ENCODE results near the gene CSRP3. TPM values are rescaled to one million over a fixed set of nuclear protein-coding genes. Genes with fewer than 3 reads are reported as not detected.

Gene CSRP3
- total RNA-seq, 1 donor from 2014 or later = not detected

DNA sequence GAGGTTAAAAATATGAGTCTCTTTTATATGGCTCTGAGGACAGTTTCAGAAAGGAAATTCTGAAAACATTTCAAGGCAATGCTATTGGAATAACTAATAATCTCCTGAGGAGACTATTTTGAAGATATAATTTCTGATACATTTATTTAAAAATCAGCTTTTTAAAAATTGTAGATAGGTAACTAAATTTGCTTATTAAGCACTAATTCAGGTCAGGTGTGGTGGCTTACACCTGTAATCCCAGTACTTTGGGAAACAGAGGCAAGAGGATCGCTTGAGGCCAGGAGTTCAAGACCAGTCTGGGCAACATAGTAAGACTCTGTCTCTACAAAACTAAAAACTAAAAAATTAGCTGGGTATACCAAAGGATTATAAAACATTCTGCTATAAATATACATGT, 67.8 kb downstream of the CSRP3 start:
- Mint-ChIP-seq H3K27me3 (ENCODE audit: unreplicated experiment) (no peaks in the 10 kb centered on the region), H3K4me1 (ENCODE audit: unreplicated experiment) (no peaks in the 10 kb centered on the region), H3K27ac (ENCODE audit: unreplicated experiment) (no peak overlapping the region), H3K9me3 (ENCODE audit: unreplicated experiment) (peaks cover 16% of the 10 kb centered on the region), H3K36me3 (ENCODE audit: unreplicated experiment) (peaks cover 34% of the 10 kb centered on the region), H3K4me3 (ENCODE audit: unreplicated experiment) (no peak overlapping the region)
- DNase-seq (ENCODE audit: extremely low spot score, unreplicated experiment) = no peak
- TF ChIP-seq CTCF (IDR thresholded peaks at IDR 0.05) = no peak

Other genes with a start within 250 kb of the CSRP3 start
- gene MRGPRX2, start 141.3 kb downstream of the CSRP3 start, total RNA-seq = not detected in 2 replicates
- gene ZDHHC13, start 84.8 kb downstream of the CSRP3 start, total RNA-seq = 11.6 and 13.3 TPM in 2 replicates
- 1.7 and 2.1 TPM in 2 replicates for gene E2F8, start 39.0 kb upstream of the CSRP3 start, total RNA-seq

Measured in osteocyte (in vitro differentiated cells).